GM21515 (cell line): ENCODE data around the gene APOBEC3H.

Experiments
- ATAC-seq: cut with Tn5 transposase; IDR thresholded peaks from one replicate; pipeline ENCODE4 v1.9.1; 2021; ENCODE audit not compliant: unreplicated experiment

The APOBEC3H gene

DNA sequence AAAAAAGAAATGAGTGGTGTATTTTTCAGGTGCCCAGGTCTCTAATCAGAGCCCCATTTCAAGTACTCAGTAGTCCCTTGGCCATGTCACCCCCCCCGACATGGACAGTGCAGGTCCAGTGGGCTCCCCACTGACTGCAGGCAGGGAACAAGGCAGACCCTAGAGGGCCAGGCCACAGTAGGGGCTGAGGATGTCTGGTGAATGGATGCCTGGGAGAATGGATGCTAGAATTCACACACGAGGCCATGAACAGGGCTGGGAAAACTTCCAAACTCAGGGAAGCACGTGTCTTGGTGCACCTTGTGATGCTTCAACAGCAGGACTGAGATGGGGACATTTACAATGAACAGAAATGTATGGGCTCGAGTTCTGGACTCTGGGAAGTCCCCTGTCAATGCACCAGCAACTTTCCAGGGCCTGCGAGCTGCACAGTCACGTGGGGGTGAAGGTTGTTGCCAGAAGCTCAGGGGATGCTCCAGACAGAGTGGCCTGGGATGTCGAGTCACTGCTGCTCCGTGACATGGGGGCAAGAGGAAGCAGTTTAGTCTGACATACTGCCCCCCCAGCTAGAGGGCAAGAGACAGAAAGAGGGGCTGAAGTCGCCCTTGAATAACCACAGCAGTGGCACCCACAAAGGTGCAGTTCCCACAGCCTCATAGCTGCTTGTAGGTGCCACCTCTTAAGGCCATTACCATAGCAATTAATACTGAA is 16.8 kb upstream of the APOBEC3H start:
- ATAC-seq, result no peak

DNA sequence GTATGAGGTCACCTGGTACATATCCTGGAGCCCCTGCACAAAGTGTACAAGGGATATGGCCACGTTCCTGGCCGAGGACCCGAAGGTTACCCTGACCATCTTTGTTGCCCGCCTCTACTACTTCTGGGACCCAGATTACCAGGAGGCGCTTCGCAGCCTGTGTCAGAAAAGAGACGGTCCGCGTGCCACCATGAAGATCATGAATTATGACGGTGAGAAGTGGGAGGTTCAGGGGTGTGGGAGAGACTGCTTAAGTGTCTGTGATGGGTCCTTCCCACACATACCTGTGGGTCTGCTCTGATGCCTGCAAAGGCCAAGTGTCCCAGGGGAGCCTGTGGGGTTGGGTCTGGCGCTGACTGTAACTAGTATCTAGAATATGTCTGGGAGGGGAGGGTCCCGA is 16.0 kb upstream of the APOBEC3H start:
- ATAC-seq, result no peak

DNA sequence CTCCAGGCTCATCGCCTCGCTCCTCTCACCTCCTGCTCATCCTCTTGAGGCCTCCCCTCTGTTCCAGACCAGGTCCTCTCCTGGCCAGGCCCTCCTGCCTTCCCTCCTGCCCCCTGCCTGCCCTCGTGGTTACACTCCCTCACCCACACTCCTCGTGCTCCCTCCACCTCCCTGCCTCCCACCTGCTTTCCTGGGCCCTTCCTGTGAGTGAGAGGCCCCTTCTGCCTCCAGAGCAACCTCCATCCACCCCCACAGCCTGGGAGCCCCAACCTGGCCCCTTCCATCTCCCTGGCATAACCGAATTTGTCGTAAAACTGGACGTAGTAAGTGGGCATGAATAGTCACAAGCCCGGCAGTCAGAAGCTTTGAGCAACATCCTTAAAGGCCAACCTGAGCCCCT is 15.4 kb upstream of the APOBEC3H start:
- ATAC-seq, result no peak

DNA sequence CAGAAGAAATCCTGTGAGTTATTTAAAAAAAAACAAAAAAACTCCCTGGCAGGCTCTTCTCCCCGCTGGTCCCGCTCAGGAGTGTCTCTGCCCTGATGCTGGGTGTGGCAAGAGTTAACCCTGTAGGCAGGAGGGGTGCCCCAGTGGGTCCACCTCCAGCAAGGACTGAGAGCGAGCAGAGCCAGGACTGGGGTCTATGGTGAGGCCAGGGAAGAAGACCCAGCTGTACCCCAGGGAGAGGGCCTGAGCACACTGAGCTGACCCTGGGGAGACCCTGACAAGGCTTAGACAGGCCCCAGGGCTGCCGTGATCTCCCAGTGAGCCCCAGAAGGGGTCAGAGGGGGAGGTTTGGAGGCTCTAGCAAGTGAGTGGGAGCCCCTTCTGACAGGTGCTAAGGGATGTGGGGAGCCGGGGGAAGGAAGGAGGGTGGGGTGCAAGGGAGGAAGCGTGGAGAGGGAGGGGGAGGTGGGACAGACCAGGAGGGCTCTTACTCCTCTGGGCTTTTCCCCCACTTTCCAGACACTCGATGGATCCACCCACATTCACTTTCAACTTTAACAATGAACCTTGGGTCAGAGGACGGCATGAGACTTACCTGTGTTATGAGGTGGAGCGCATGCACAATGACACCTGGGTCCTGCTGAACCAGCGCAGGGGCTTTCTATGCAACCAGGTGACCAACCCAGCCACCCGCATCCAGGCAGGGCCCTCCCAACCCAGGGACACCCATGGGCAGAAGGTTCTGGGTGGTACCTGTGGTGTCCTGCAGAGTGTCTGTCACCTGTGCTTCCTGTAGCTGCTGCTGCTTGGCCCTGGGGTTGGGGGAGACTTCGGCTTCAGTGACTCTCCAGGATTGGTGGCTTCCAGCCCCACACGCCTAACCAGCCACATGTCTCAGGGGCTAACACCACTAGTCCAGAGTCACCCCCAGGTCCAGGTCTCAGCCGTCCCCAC is 13.6 kb upstream of the APOBEC3H start:
- ATAC-seq, result no peak

DNA sequence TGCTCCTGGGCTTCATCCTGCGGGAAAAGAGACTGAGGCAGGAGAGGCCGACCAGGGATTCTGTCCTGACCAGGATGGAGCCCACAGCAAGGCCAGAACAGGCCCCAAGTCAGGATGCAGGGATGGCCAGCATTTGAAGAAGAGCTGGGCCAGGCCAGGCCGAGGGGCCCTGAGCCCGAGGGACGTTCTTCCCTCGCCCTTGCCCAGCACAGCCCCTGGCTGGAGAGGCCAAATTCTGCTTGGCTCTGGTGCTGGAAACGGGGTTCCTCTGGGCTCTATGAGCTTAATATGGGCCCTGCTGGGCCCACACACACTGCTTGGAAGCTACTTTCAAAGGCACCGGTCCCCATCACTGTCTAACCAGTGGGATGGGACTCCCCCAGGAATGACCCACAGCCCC is 12.4 kb upstream of the APOBEC3H start:
- ATAC-seq, result no peak

DNA sequence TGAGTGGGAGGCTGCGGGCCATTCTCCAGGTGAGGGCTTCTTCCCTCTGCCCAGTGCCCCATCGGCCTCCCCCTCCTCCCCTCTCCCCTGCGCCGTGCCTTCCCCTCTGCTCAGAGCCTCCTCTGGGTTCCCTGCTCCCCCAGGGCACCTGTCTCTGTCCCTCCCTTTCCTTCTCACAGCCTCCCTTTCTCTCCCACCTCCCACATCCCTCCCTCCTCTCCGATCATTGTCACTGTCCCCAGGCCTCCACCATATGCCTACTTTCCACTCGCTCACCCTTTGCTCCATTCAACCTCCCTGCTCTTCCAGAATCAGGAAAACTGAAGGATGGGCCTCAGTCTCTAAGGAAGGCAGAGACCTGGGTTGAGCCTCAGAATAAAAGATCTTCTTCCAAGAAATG is 9.9 kb upstream of the APOBEC3H start:
- no peak for ATAC-seq

DNA sequence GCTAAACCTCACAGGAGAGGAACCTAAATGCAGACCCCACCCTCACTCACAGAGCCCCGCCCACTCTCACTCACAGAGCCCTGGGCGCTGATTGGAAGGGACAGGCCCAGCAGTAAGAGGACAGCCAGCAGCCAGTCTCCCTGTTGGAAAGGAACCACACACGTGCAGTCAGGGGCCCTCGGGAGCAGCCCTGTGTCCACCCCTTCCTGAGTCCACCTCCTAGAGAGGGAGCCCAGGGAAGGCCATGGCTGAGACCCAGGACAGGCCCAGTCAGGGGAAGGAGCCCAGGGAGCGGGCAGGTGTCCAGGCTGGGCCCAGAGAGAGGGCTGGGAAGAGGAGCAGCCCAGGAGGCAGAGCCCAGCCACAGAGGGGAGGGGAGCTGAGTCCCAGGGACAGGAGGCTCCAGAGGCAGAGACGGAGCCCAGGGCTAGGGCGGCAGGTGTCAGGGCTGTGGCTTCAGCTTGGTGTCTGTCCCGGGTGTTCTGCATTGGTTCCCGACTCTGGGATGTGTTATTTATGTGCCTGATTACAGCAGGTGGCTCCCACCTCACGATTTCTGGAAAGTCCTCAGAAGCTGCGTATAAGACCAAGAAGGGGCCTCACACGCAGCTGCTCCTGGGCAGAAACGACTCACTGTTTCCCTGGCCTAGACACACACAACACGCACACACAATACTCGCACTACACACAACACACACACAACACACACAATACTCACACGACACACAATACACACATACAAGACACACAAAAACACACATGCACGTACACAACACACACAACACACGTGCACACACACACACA is 9.0 kb upstream of the APOBEC3H start:
- ATAC-seq, result no peak

DNA sequence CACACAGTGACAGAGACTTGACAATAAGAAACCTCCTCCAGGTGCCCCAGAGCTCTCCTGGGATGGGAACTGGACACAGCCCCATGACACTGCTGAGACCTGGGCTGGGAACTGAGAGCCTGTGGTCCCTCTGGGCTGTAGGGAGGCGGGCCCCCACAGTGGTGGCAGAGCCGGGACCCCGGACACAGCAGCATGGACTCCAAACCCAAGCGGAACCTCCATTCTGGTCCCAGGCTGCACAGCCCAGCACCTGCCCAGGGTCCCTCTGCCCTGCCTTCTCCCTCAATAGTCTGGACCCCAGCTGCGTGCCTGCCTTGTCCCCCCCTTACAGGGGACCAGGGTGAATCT is 8.4 kb upstream of the APOBEC3H start:
- no peak for ATAC-seq

DNA sequence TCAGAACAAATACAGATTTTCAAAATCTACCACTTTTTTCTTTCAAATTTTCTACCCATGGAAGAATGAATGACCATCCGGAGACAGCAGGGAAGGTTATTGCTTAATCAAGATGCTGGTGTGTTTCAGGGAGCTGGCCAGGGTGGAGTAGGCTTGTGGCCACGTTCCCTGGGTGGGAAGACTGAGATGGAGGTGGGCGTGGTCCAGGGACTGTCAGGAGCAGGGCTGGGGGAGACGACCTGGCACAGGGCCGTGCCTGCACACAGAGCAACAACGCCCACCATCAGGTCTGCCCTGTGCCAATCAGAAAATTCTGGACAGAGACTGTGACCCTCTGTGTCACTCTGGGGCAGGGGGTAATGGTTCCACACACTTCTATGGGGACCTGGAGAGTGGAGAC is 7.1 kb upstream of the APOBEC3H start:
- no peak for ATAC-seq

DNA sequence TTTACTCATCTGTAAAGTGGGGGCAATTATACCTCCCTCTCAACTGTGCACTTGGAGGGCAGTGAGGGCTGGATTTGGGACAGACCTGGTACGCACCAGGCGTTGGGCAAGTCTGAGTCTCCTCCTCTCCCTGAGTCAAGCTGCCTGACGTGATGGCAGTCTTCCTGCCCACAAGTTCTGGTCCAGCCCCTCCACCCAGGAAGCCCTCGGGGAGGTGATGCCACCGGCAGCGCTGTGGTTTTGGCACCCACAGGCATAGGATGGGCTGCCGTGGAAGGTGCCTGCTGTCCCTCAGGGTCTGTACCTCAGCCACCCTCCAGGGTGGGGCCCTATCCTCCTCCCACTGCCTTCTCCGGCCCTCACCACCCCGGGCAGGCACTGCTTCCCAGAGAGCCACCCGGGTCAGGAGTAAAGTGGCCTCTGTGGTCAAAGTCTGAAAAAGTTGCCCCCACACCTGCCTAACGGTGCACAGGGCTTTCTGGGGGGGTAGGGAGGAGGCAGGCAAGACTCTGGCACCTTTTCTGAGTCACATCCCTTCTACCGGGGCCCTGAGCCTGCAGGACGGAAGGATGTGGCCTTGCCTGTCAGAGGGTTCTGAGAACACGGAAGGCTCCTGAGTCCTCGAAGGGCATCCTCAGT is 6.5 kb upstream of the APOBEC3H start:
- no peak for ATAC-seq

DNA sequence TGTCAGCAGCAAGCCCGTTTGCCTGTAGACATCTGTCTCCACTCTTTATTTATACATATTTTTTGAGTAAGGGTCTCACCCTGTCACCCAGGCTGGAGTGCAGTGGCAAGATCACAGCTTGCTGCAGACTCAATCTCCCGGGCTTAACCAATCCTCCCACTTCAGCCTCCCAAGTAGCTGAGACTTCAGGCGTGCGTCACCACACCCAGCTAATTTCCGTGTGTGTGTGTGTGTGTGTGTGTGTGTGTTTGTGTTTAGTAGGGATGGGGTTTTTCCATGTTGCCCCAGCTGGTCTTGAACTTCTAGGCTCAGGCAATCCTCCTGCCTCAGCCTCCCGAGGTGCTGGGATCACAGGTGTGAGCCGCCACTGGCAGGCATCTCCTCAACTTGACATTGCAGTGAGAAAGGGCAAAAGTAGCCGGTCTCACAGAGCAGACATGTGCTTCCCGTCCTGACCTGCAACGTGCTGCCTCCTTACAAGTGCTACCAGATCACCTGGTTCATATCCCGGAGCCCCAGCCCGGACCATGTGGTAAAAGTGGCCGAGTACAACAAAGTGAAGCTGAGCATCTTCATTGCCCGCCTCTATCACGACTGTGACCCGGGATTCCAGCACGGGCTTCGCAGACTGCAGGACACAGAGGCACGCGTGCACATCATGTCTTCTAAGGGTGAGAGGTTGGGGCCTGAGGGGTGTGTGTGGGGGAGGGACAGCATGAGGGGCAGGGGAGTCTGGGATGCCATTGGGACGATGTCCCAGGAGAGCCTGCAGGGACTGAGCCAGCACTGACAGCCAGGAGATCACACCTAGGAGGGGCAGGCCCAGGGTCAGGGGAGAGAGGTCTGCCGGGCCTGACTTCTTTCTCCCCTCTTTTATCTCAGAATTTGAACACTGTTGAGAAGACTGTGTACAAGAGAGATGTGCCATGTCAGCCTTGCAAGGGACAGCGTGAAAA is 5.6 kb upstream of the APOBEC3H start:
- no peak for ATAC-seq

DNA sequence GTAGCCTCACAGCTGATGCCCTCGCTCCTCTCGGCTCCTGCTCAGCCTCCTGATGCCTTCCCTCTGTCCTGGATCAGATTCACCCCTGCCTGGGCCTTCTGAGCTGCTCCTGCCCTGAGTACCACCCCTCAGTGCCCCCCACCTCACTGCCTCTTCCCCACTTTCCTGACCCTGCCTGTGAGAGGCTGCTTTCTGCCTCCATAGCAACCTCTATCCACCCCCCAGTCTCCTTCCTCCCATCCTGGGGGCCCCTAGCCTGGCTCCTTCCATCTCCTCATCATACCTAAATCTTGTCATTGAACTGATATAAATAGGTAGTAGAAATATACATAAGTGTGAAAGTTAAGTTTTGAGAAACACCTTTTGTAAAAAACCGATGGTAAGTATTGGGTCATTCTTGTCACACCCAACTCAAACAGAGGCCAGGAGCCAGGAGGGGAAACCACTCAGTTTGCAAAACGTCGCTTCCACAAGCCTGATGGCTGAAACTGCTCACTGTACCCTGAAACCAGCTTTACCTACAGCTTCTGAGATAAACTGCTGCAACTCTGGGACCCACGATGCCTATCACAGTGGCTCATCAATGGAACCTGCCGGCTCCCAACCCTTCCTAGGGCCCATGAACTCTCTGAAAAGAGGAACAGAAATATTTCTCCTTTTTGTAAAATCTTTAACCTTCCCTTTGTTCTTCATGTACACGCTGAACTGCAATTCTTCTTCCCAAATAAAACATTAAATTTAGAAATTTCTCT is 4.8 kb upstream of the APOBEC3H start:
- no peak for ATAC-seq

DNA sequence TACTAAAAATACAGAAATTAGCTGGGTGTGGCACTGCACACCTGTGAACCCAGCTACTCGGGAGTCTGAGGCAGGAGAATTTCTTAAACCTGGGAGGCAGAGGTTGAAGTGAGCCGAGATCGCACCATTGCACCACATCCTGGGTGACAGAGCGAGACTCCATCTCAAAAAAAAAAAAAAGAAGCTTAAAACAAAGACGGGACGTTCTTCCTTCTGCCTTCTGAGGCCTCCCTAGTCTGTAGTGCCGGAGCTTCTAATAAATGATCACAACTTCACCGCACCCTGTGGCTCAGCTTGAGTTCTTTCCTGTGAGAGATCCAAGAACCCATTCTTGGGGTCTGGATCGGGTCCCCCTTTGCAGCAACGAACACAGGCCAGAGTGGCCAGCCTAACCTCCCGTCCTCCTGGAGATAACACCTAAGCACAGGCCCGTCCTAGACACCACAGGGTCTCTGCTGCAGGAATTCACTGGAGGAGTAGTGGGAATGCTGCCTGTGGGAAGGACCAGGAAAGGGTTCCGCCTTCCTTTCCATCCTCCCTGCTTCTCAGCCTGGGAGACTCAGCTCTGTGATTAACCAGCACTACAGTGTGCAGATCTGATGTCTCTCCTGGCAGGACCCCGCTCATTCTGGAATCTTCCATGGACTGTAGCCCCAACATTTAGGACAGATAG is 2.2 kb upstream of the APOBEC3H start:
- ATAC-seq, result no peak

DNA sequence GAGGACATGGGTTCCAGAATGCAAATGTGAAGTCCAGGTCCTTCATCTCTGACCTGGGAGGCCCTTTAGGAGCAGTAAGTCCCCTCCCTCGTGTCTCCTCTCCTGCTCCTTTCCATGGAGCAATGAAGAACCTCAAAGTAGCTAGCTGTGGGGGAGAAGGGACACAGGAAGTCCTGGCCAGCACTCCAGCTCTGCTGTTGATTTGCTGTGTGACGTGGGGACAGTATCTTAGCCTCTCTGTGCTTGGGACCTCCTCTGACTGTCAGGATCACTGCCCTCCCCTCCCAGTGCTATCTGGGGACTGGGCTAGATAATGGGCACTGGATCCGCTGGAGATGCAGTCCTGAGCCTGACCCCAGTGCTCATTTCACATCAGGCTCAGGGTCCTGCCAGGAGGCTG is 1.1 kb upstream of the APOBEC3H start:
- ATAC-seq, result no peak

DNA sequence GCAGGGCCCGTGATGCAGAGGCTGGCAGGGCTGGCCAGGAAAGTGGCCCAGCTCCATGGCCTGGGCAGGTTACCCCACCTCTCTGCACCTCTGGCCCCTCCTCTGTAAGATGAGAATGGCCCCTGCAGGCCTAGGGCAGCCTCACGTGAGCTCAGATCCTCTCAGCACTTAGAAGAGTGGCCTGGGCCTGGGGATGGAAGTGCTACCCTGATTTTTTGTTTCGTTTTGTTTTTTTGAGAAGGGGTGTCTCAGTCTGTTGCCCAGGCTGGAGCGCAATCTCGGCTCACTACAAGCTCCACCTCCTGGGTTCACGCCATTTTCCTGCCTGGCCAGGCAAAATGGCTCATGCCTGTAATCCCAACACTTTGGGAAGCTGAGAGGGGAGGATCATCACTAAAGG is 982 bp downstream of the APOBEC3H start:
- ATAC-seq, result no peak

DNA sequence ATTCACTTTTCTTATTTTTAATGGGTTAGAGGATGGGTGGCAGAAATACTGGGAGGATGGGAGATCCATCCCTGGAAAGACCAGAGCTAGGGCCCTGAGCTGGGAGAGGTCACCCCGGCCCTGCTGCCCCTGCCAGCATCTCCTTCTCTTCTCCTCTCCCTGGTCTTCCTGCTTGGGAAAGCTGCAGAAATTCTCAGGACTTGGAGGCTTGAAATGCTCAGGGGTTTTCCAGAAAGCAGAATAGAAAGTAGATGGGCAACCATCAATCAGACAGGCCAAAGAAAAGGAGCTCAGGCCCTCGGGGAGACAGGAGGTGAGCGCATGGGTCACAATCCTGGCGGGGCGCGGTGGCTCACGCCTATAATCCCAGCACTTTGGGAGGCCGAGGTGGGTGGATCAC is 1.5 kb downstream of the APOBEC3H start:
- no peak for ATAC-seq

DNA sequence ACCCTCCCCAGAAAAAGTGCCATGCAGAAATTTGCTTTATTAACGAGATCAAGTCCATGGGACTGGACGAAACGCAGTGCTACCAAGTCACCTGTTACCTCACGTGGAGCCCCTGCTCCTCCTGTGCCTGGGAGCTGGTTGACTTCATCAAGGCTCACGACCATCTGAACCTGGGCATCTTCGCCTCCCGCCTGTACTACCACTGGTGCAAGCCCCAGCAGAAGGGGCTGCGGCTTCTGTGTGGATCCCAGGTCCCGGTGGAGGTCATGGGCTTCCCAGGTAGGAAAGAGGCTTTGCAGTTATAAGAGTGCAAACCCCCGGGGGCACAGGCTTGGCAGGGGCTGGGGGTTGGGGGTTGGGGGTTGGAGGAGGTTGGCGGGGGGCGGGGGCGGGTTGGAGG is 4.2 kb downstream of the APOBEC3H start:
- ATAC-seq, result no peak

DNA sequence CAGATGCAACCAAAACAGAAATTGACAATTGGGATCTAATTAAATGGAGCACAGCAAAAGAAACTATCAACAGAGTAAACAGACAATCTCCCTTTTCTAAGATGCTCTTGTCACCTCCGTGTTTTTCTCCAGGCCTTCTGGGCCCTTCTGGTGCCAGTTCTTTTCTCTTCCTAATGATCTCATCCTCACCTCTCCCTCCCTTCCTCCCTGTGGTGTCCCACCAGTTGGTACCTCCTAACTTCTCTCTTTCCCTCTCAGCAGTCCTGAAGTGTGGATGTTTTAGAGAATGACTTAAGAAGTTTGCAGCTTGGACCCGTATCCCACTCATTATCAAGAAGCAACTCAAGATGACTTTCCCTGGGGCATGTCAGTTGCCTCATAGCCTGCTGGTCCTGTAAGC is 6.4 kb downstream of the APOBEC3H start:
- no peak for ATAC-seq

DNA sequence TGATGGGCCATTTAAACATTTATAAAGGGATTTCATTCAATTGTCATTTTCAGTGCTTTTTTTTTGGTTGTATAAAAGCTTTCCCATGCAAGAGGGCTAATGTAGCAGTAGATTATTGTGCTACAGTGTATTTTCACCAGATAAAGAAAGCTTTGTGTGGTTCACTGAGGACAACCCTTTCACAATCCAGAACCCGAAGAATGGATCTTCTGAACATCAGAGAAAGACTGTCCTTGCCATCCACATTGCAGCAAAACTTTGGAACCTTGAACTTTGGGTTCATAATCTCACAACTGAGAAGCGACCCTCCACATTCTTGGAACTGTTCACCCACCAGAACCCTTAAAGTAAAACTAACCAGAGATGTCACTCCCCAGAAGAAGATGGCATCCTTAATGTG is 9.3 kb downstream of the APOBEC3H start:
- ATAC-seq, result no peak
